ENCODE measurements around the gene KRT12. TPM values are rescaled to one million over a fixed set of nuclear protein-coding genes. Genes with fewer than 3 reads are reported as not detected.

KRT12 gene
- polyA plus RNA-seq, 1 of the 3 experiments (the other 2 are of a cell fraction), result not detected

DNA sequence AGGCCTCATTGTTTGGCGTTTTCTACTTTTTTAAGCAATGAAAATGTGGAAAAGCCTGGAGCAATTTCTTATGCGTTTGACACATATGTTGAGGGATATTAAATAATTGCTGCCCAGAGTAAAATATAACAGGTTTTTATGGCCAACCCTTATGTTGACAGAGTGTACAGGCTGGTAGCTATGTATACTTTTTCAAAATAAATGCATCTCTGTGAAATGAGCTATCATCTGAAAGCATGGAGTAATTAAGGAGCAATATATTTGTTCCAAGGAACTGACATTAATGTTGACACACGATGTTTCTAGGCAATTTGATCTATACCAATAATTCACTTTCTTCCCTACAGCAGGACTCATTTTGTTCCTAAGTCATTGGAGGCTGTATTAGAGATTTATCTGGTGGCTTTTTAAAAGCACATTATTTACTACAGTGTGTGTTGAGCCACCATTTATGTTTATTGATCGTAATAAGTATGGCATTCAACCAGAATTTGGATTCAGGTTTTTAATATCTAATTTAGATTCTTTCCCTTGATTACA is 30.0 kb upstream of the KRT12 start (continued):
- no peak for TF ChIP-seq SIN3A (IDR thresholded peaks at IDR 0.05; ENCODE audit: borderline replicate concordance, low read depth, low read length)
- TF ChIP-seq GATA2 (CRISPR knock-in tag; IDR thresholded peaks at IDR 0.05), result no peak
- TF ChIP-seq TAF1 (IDR thresholded peaks at IDR 0.05; ENCODE audit: borderline replicate concordance, low read depth, low read length), result no peak
- no peak for TF ChIP-seq GABPA (IDR thresholded peaks at IDR 0.05; ENCODE audit: low read depth)
- TF ChIP-seq MXI1 (IDR thresholded peaks at IDR 0.05; ENCODE audit: low read depth, low read length), result no peak
- TF ChIP-seq, protein P1, sequence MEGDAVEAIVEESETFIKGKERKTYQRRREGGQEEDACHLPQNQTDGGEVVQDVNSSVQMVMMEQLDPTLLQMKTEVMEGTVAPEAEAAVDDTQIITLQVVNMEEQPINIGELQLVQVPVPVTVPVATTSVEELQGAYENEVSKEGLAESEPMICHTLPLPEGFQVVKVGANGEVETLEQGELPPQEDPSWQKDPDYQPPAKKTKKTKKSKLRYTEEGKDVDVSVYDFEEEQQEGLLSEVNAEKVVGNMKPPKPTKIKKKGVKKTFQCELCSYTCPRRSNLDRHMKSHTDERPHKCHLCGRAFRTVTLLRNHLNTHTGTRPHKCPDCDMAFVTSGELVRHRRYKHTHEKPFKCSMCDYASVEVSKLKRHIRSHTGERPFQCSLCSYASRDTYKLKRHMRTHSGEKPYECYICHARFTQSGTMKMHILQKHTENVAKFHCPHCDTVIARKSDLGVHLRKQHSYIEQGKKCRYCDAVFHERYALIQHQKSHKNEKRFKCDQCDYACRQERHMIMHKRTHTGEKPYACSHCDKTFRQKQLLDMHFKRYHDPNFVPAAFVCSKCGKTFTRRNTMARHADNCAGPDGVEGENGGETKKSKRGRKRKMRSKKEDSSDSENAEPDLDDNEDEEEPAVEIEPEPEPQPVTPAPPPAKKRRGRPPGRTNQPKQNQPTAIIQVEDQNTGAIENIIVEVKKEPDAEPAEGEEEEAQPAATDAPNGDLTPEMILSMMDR (IDR thresholded peaks at IDR 0.05), result no peak
- no peak for TF ChIP-seq FOXJ3 (CRISPR knock-in tag; IDR thresholded peaks at IDR 0.05)

DNA sequence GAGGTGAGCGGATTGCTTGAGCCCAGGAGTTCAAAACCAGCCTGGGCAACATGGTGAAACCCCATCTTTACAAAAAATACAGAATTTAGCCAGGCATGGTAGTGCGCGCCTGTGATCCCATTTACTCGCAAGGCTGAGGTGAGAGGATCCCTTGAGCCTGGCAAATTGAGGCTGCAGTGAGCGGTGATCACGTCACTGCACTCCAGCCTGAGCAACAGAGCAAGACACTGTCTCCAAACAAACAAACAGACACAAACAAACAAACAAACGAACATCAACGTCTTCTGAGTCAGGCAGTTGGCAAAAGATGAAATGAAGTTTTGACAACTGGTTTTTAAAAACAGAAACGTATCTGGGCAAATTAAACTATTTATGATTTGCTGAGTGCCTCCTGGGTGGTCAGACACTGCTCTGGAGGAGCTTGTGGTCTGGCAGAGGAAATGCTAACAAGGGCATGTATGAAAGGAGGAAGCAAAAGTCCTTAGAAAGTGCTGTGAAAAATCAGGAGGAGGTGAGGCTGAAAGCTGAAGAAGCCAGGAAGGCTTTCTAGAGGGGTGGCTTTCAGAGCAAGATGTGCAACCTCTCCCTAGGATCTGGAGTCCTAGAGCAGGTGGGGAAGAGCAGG is 28.2 kb upstream of the KRT12 start:
- CTCF ChIA-PET, result interaction anchor here (0.8 to 2.0 kb wide), 2 partner anchors 768 to 771 kb away, joined by 3 to 4 read pairs; no protein-coding TSS in a partner anchor
- no peaks in the 10 kb centered on the region for H3K79me2 ChIP-seq (ENCODE audit: insufficient read depth)
- H3K4me3 ChIP-seq (ENCODE audit: low read depth in 2 of 2, low read length in 1 of 2), result no peak overlapping the region
- no peaks in the 10 kb centered on the region for H3K9me2 ChIP-seq
- H3K4me2 ChIP-seq, result no peak overlapping the region
- 46% methylated on average over 9 of the region's 9 CpGs for WGBS (ENCODE audit: low lambda C conversion rate)
- no peak for TF ChIP-seq GATA2 (CRISPR knock-in tag; IDR thresholded peaks at IDR 0.05)
- TF ChIP-seq FOXJ3 (CRISPR knock-in tag; IDR thresholded peaks at IDR 0.05), result no peak
- TF ChIP-seq, protein P2, sequence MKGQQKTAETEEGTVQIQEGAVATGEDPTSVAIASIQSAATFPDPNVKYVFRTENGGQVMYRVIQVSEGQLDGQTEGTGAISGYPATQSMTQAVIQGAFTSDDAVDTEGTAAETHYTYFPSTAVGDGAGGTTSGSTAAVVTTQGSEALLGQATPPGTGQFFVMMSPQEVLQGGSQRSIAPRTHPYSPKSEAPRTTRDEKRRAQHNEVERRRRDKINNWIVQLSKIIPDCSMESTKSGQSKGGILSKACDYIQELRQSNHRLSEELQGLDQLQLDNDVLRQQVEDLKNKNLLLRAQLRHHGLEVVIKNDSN (IDR thresholded peaks at IDR 0.05; ENCODE audit: borderline replicate concordance, low read depth), result no peak
- TF ChIP-seq SMC3 (IDR thresholded peaks at IDR 0.05; ENCODE audit: low read depth, low read length), result no peak
- TF ChIP-seq JUND (IDR thresholded peaks at IDR 0.05), result no peak
- POLR2A ChIA-PET, result no interaction called here
- H3K4me1 ChIP-seq (ENCODE audit: control insufficient read depth in 1 of 2, insufficient read depth in 2 of 2, low read depth in 1 of 2, low read length in 1 of 2), result no peaks in the 10 kb centered on the region
- no peak overlapping the region for H3K9ac ChIP-seq
- H3K27me3 ChIP-seq (ENCODE audit: insufficient read depth), result peaks cover 64% of the 10 kb centered on the region; the same call in 1 of the 2 replicates
- no peaks in the 10 kb centered on the region for H3K36me3 ChIP-seq (replicated peaks in 1 of 2; ENCODE audit: control insufficient read depth in 1 of 2, insufficient read depth in 2 of 2, low read length in 1 of 2)
- H3K27ac ChIP-seq (ENCODE audit: low read depth in 2 of 2, low read length in 1 of 2), result no peak overlapping the region
- no peak overlapping the region for H2AFZ ChIP-seq (ENCODE audit: low read depth)
- no peaks in the 10 kb centered on the region for H4K20me1 ChIP-seq (ENCODE audit: insufficient read depth)
- no peak for DNase-seq
- no peaks in the 10 kb centered on the region for H3F3A ChIP-seq (replicated peaks; ENCODE audit: insufficient read depth)
- no peaks in the 10 kb centered on the region for H3K9me3 ChIP-seq

DNA sequence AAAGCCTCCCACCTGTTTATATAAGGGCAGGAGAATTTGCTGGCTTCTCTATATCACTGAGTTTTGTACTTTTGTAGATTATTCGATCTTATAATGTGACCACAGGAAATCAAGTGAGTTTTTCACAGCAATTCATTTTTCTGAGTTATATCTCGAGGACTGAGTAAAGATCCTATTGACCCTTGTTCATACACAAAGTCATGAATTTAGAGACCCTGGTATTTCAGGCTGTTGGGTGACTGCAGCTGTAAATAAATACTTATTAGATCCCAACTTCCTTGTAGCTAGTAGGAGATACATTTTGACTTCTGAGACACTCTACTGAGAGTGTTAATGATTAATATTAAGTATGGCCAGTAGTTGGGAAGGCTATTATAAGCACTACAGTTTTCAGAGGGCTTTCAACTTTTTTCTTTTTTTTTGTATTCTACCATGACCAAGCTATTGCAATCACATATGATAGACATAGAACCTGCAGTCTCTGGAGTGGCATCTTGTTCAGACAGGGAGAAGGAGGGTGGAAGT is 21.2 kb upstream of the KRT12 start:
- Histone ChIP-seq H3F3A (replicated peaks; ENCODE audit: insufficient read depth) (no peaks in the 10 kb centered on the region), H3K4me1 (ENCODE audit: control insufficient read depth in 1 of 2, insufficient read depth in 2 of 2, low read depth in 1 of 2, low read length in 1 of 2) (no peaks in the 10 kb centered on the region), H2AFZ (ENCODE audit: low read depth) (no peak overlapping the region), H3K27me3 (ENCODE audit: insufficient read depth) (peaks cover 76% of the 10 kb centered on the region), H3K9me3 (no peaks in the 10 kb centered on the region), H3K9ac (no peak overlapping the region), H3K4me3 (ENCODE audit: low read depth in 2 of 2, low read length in 1 of 2) (no peak overlapping the region), H3K36me3 (replicated peaks in 1 of 2; ENCODE audit: control insufficient read depth in 1 of 2, insufficient read depth in 2 of 2, low read length in 1 of 2) (no peaks in the 10 kb centered on the region), H3K79me2 (ENCODE audit: insufficient read depth) (no peaks in the 10 kb centered on the region), H3K27ac (ENCODE audit: low read depth in 2 of 2, low read length in 1 of 2) (no peak overlapping the region), H3K9me2 (no peaks in the 10 kb centered on the region), H3K4me2 (no peak overlapping the region), H4K20me1 (ENCODE audit: insufficient read depth) (no peaks in the 10 kb centered on the region)
- no peak for DNase-seq
- 4% methylated on average over 2 of the region's 2 CpGs for WGBS (ENCODE audit: low lambda C conversion rate)
- TF ChIP-seq JUND (IDR thresholded peaks at IDR 0.05) (no peak), ELF1 (IDR thresholded peaks at IDR 0.05) (no peak), SMC3 (IDR thresholded peaks at IDR 0.05; ENCODE audit: low read depth, low read length) (no peak)
- TF ChIP-seq, protein P1 (IDR thresholded peaks at IDR 0.05), result no peak
- ChIA-PET CTCF (interaction anchor here (1.2 to 1.3 kb wide), 2 partner anchors 15 to 435 kb away, joined by 3 read pairs; no protein-coding TSS in a partner anchor), POLR2A (interaction anchor here (0.6 kb wide), 1 partner anchor 762 kb away, joined by 3 read pairs; no protein-coding TSS in a partner anchor)

Data from SK-N-SH (cell line).